NAMALWA (cell line): Measurements from ENCODE around the gene ATP12A.
A peak's percentile ranks its signal among the peaks of the same experiment; 100 is the strongest.

ENCODE experiments used
- DNase-seq: peaks from one replicate; pipeline ENCODE4 v3.0.0-alpha.2; 2015; ENCODE audit warnings: low spot score

The ATP12A gene

GRCh38 chr13:24734950-24735349, 54.7 kb downstream of the ATP12A start:
- DNase-seq, result no peak

GRCh38 chr13:24737042-24737441, 56.8 kb downstream of the ATP12A start:
- no peak for DNase-seq

GRCh38 chr13:24738366-24738847, 58.2 kb downstream of the ATP12A start:
- DNase-seq, result no peak

- no peak for DNase-seq
Measured at GRCh38 chr13:24740014-24740890, 60.0 kb downstream of the ATP12A start.

GRCh38 chr13:24741016-24741662, 60.9 kb downstream of the ATP12A start:
- peak; percentile 44 for DNase-seq

- DNase-seq, result no peak
Measured at GRCh38 chr13:24741791-24742190, 61.6 kb downstream of the ATP12A start.

- no peak for DNase-seq
Measured at GRCh38 chr13:24742294-24742693, 62.1 kb downstream of the ATP12A start.

GRCh38 chr13:24742977-24743376, 62.8 kb downstream of the ATP12A start:
- no peak for DNase-seq

GRCh38 chr13:24744247-24744646, 64.0 kb downstream of the ATP12A start:
- no peak for DNase-seq

GRCh38 chr13:24745516-24745860, 65.3 kb downstream of the ATP12A start:
- DNase-seq, result no peak

GRCh38 chr13:24745861-24746617, 65.8 kb downstream of the ATP12A start:
- no peak for DNase-seq

GRCh38 chr13:24746618-24747247, 66.5 kb downstream of the ATP12A start:
- no peak for DNase-seq

- DNase-seq, result no peak
Measured at GRCh38 chr13:24747248-24748060, 67.2 kb downstream of the ATP12A start.

GRCh38 chr13:24748061-24748400, 67.8 kb downstream of the ATP12A start:
- no peak for DNase-seq

GRCh38 chr13:24759197-24759596, 79.0 kb downstream of the ATP12A start:
- no peak for DNase-seq
